Liver (tissue), 9 donors: ENCODE results near the gene UBAP1L. TPM values are rescaled to one million over a fixed set of nuclear protein-coding genes. Genes with fewer than 3 reads are reported as not detected.

Experiments
- DNase-seq: peaks from one replicate; pipeline ENCODE4 v3.0.0-alpha.2; 2017; ENCODE audit warnings: low spot score
- H3K27ac ChIP-seq, 2 donors: one replicate each; pipeline ENCODE4 v1.7.0; 2013; ENCODE audit warnings: inconsistent platforms in 2 of 2, low read length in 2 of 2, control low read depth in 1 of 2, low read depth in 1 of 2, mild to moderate bottlenecking in 1 of 2
- H3K27me3 ChIP-seq, 4 donors: one replicate each; pipeline versions ENCODE4 v1.6.1 to v1.7.0; 2013; ENCODE audit warnings: low read length in 3 of 4, inconsistent platforms in 1 of 4, mild to moderate bottlenecking in 1 of 4, moderate library complexity in 1 of 4; ENCODE audit not compliant: control insufficient read depth in 4 of 4, insufficient read depth in 4 of 4
- H3K36me3 ChIP-seq, 4 donors: one replicate each; pipeline versions ENCODE4 v1.6.1 to v1.7.0; 2013; ENCODE audit warnings: low read length in 3 of 4, mild to moderate bottlenecking in 3 of 4, low read depth in 1 of 4, moderate library complexity in 1 of 4; ENCODE audit not compliant: control insufficient read depth in 4 of 4, insufficient read depth in 3 of 4
- H3K4me1 ChIP-seq, 4 donors: one replicate each; pipeline versions ENCODE4 v1.6.1 to v1.7.0; 2013; ENCODE audit warnings: low read length in 3 of 4, mild to moderate bottlenecking in 3 of 4, moderate library complexity in 1 of 4; ENCODE audit not compliant: control insufficient read depth in 4 of 4, insufficient read depth in 4 of 4
- H3K4me3 ChIP-seq, 3 donors: one replicate each; pipeline versions ENCODE4 v1.6.1 to v1.7.0; 2013; ENCODE audit warnings: low read length in 3 of 3, control low read depth in 1 of 3, low read depth in 1 of 3, mild to moderate bottlenecking in 1 of 3
- H3K9ac ChIP-seq, 2 donors: one replicate each; pipeline ENCODE4 v1.7.0; 2013; ENCODE audit warnings: low read length in 2 of 2, mild to moderate bottlenecking in 2 of 2, moderate library complexity in 2 of 2, control low read depth in 1 of 2, low read depth in 1 of 2
- H3K9me3 ChIP-seq, 4 donors: one replicate each; pipeline versions ENCODE4 v1.6.1 to v1.7.0; 2013; ENCODE audit warnings: low read length in 3 of 4; ENCODE audit not compliant: control insufficient read depth in 4 of 4
- EGR1 ChIP-seq, 2 donors: IDR thresholded peaks; 2 replicates each; pipeline ENCODE4 v1.6.1; 2016 to 2018; ENCODE audit warnings: antibody characterized with exemption in 2 of 2, low read depth in 2 of 2
- FOXA1 ChIP-seq: IDR thresholded peaks from 2 replicates; pipeline ENCODE4 v1.6.1; 2016; ENCODE audit warnings: antibody characterized with exemption
- FOXA2 ChIP-seq: IDR thresholded peaks from 2 replicates; pipeline ENCODE4 v1.6.1; 2016; ENCODE audit warnings: antibody characterized with exemption
- GABPA ChIP-seq, 2 donors: IDR thresholded peaks in 1 of 2; conservative IDR thresholded peaks in 1 of 2; 2 replicates each; pipeline ENCODE4 v1.6.1; 2016; ENCODE audit warnings: antibody characterized with exemption in 2 of 2, mild to moderate bottlenecking in 1 of 2, moderate library complexity in 1 of 2
- HNF4A ChIP-seq, 2 donors: conservative IDR thresholded peaks; 2 replicates each; pipeline ENCODE4 v1.6.1; 2016; ENCODE audit warnings: antibody characterized with exemption in 2 of 2, mild to moderate bottlenecking in 2 of 2
- HNF4G ChIP-seq: IDR thresholded peaks from 2 replicates; pipeline ENCODE4 v1.6.1; 2016; ENCODE audit warnings: antibody characterized with exemption
- JUND ChIP-seq, 2 donors: IDR thresholded peaks; 2 replicates each; pipeline ENCODE4 v1.6.1; 2016; ENCODE audit warnings: antibody characterized with exemption in 2 of 2
- NR2F2 ChIP-seq: IDR thresholded peaks from 2 replicates; pipeline ENCODE4 v1.6.1; 2016; ENCODE audit warnings: antibody characterized with exemption
- RAD21 ChIP-seq, 2 donors: IDR thresholded peaks; 2 replicates each; pipeline ENCODE4 v1.6.1; 2016; ENCODE audit warnings: antibody characterized with exemption in 2 of 2, mild to moderate bottlenecking in 2 of 2
- RXRA ChIP-seq, 2 donors: IDR thresholded peaks; 2 replicates each; pipeline ENCODE4 v1.6.1; 2017 to 2018; ENCODE audit warnings: antibody characterized with exemption in 2 of 2, mild to moderate bottlenecking in 1 of 2
- SP1 ChIP-seq: IDR thresholded peaks from 2 replicates; pipeline ENCODE4 v1.6.1; 2018; ENCODE audit warnings: antibody characterized with exemption, mild to moderate bottlenecking
- TAF1 ChIP-seq: conservative IDR thresholded peaks from 2 replicates; pipeline ENCODE4 v1.6.1; 2016; ENCODE audit warnings: antibody characterized with exemption, mild to moderate bottlenecking
- YY1 ChIP-seq: IDR thresholded peaks from 2 replicates; pipeline ENCODE4 v1.6.1; 2016; ENCODE audit warnings: antibody characterized with exemption, mild to moderate bottlenecking
- WGBS: extraction: QIAGEN DNeasy Blood & Tissue Kit; methylation state at CpG from one replicate; pipeline ENCODE4 v1.1.7; 2013; 5-methylcytosine and 5-hydroxymethylcytosine counted together
- polyA plus RNA-seq, 2 donors: library from polyadenylated mRNA; stranded (reverse) in 1 of 2; unstranded in 1 of 2; fragments of 200-250 nt in 1 of 2; fragments of >200 nt in 1 of 2; fragmentation: Nextera tagmentation in 1 of 2; extraction: Ambion mirVana in 1 of 2; gene quantifications; one replicate each; pipeline versions ENCODE4 v1.2.1 to v1.2.3, GENCODE V29; 2013 to 2015
- total RNA-seq, 2 donors: library from RNA; depleted of rRNA; stranded (reverse); fragments of >200 nt; gene quantifications; one replicate each; pipeline ENCODE4 v1.2.3, GENCODE V29; 2014
- TF ChIP-seq, protein P1 (sequence below): IDR thresholded peaks from 2 replicates; pipeline ENCODE4 v1.6.1; 2016; ENCODE audit warnings: antibody characterized with exemption, mild to moderate bottlenecking
- TF ChIP-seq, protein P2 (sequence below): IDR thresholded peaks from 2 replicates; pipeline ENCODE4 v1.6.1; 2016; ENCODE audit warnings: antibody characterized with exemption
- TF ChIP-seq, protein P3 (sequence below): IDR thresholded peaks from 2 replicates; pipeline ENCODE4 v1.6.1; 2016; ENCODE audit warnings: antibody characterized with exemption
- TF ChIP-seq, protein P4 (sequence below): fragments of 150-350 bp; IDR thresholded peaks from 2 replicates; pipeline ENCODE4 v1.5.1; 2017; ENCODE audit warnings: improper control_type of control experiment, low read depth, low read length; ENCODE audit not compliant: missing input control
- TF ChIP-seq, protein P5 (sequence below): IDR thresholded peaks from 2 replicates; pipeline ENCODE4 v1.6.1; 2016; ENCODE audit warnings: antibody characterized with exemption
- donor health status: healthy.
- donor health status: healthy.
- donor health status: healthy.
- donor health status: healthy.
- donor health status: healthy.

UBAP1L gene
- total and polyA plus RNA-seq, 4 donors = 0.57 to 6.9 (median 0.90) TPM

DNA sequence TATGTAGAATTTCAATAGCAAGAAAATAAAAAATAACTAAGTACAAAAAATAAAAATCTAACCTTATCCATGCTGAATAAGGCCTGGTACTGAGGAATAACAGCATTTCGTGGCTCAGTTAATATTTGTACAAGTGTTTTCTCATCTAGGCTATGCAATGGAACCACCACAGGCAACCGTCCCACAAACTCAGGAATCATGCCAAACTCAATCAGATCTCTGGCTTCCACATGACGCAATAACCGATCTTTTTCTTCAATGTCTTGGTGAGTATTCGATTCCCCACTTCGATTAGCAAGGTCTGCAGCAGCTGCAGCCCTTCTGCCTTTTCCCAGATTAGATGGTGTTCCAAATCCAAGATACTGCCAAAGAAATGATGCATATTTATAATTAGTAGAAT, 39.7 kb upstream of the UBAP1L start:
- TF ChIP-seq YY1 (peak; percentile 44), EGR1 (IDR thresholded peaks at IDR 0.05; ENCODE audit: low read depth in 2 of 2) (no peak), NR2F2 (no peak), FOXA1 (no peak), RAD21 (IDR thresholded peaks at IDR 0.05) (peak in 1 of 2 donors; percentile 47), GABPA (IDR thresholded peaks at IDR 0.05 in 1 of 2, conservative IDR thresholded peaks at IDR 0.05 in 1 of 2) (no peak), RXRA (IDR thresholded peaks at IDR 0.05) (peak in 1 of 2 donors; percentile 13), HNF4A (conservative IDR thresholded peaks at IDR 0.05) (peak in 1 of 2 donors; percentile 46), HNF4G (no peak), JUND (IDR thresholded peaks at IDR 0.05) (no peak), TAF1 (no peak), SP1 (peak; percentile 30), FOXA2 (no peak)
- TF ChIP-seq, protein P1, sequence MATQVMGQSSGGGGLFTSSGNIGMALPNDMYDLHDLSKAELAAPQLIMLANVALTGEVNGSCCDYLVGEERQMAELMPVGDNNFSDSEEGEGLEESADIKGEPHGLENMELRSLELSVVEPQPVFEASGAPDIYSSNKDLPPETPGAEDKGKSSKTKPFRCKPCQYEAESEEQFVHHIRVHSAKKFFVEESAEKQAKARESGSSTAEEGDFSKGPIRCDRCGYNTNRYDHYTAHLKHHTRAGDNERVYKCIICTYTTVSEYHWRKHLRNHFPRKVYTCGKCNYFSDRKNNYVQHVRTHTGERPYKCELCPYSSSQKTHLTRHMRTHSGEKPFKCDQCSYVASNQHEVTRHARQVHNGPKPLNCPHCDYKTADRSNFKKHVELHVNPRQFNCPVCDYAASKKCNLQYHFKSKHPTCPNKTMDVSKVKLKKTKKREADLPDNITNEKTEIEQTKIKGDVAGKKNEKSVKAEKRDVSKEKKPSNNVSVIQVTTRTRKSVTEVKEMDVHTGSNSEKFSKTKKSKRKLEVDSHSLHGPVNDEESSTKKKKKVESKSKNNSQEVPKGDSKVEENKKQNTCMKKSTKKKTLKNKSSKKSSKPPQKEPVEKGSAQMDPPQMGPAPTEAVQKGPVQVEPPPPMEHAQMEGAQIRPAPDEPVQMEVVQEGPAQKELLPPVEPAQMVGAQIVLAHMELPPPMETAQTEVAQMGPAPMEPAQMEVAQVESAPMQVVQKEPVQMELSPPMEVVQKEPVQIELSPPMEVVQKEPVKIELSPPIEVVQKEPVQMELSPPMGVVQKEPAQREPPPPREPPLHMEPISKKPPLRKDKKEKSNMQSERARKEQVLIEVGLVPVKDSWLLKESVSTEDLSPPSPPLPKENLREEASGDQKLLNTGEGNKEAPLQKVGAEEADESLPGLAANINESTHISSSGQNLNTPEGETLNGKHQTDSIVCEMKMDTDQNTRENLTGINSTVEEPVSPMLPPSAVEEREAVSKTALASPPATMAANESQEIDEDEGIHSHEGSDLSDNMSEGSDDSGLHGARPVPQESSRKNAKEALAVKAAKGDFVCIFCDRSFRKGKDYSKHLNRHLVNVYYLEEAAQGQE = no peak
- TF ChIP-seq, protein P2, sequence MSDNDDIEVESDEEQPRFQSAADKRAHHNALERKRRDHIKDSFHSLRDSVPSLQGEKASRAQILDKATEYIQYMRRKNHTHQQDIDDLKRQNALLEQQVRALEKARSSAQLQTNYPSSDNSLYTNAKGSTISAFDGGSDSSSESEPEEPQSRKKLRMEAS = no peak
- TF ChIP-seq, protein P3, sequence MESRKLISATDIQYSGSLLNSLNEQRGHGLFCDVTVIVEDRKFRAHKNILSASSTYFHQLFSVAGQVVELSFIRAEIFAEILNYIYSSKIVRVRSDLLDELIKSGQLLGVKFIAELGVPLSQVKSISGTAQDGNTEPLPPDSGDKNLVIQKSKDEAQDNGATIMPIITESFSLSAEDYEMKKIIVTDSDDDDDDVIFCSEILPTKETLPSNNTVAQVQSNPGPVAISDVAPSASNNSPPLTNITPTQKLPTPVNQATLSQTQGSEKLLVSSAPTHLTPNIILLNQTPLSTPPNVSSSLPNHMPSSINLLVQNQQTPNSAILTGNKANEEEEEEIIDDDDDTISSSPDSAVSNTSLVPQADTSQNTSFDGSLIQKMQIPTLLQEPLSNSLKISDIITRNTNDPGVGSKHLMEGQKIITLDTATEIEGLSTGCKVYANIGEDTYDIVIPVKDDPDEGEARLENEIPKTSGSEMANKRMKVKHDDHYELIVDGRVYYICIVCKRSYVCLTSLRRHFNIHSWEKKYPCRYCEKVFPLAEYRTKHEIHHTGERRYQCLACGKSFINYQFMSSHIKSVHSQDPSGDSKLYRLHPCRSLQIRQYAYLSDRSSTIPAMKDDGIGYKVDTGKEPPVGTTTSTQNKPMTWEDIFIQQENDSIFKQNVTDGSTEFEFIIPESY = peak; percentile 22
- TF ChIP-seq, protein P4, sequence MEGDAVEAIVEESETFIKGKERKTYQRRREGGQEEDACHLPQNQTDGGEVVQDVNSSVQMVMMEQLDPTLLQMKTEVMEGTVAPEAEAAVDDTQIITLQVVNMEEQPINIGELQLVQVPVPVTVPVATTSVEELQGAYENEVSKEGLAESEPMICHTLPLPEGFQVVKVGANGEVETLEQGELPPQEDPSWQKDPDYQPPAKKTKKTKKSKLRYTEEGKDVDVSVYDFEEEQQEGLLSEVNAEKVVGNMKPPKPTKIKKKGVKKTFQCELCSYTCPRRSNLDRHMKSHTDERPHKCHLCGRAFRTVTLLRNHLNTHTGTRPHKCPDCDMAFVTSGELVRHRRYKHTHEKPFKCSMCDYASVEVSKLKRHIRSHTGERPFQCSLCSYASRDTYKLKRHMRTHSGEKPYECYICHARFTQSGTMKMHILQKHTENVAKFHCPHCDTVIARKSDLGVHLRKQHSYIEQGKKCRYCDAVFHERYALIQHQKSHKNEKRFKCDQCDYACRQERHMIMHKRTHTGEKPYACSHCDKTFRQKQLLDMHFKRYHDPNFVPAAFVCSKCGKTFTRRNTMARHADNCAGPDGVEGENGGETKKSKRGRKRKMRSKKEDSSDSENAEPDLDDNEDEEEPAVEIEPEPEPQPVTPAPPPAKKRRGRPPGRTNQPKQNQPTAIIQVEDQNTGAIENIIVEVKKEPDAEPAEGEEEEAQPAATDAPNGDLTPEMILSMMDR = no peak
- TF ChIP-seq, protein P5, sequence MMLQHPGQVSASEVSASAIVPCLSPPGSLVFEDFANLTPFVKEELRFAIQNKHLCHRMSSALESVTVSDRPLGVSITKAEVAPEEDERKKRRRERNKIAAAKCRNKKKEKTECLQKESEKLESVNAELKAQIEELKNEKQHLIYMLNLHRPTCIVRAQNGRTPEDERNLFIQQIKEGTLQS = peak; percentile 62
- no peak for DNase-seq
- Histone ChIP-seq H3K27me3 (no peaks in the 10 kb centered on the region), H3K9me3 (no peaks in the 10 kb centered on the region), H3K9ac (peak overlapping the region in 1 of 2 donors; percentile 66), H3K27ac (peak overlapping the region; percentile 16 to 35), H3K36me3 (peaks cover 15 to 70% (median 57%) of the 10 kb centered on the region in 4 donors), H3K4me3 (no peak overlapping the region), H3K4me1 (peaks cover 0 to 13% (median 8%) of the 10 kb centered on the region in 4 donors)
- 32% methylated on average over 6 of the region's 6 CpGs for WGBS
